K562 (cell line): ENCODE results near the gene KLHL24. TPM values are rescaled to one million over a fixed set of nuclear protein-coding genes. Genes with fewer than 3 reads are reported as not detected.

ENCODE experiments used
- CGGBP1 ChIP-seq: fragments of 250-450 bp; sonication (Bioruptor Pico); IDR thresholded peaks from 2 replicates; pipeline ENCODE4 v1.9.0; 2021; ENCODE audit warnings: mild to moderate bottlenecking
- GABPA ChIP-seq: fragments of 200-800 bp; sonication (Bioruptor generic); conservative IDR thresholded peaks from 2 replicates; pipeline ENCODE4 v1.6.1; 2016; ENCODE audit warnings: low read depth, missing genetic modification characterization, missing compliant biosample characterization
- IRF9 ChIP-seq: fragments of 450-650 bp; IDR thresholded peaks from 2 replicates; pipeline ENCODE4 v1.6.1; 2016; ENCODE audit warnings: missing biosample characterization, missing genetic modification characterization
- MGA ChIP-seq: fragments of 450-650 bp; IDR thresholded peaks from 2 replicates; pipeline ENCODE4 v1.6.1; 2016; ENCODE audit warnings: mild to moderate bottlenecking, moderate library complexity
- NBN ChIP-seq: fragments of 450-650 bp; IDR thresholded peaks from 2 replicates; pipeline ENCODE4 v1.6.1; 2016; ENCODE audit warnings: low read depth, mild to moderate bottlenecking
- ZNF133 ChIP-seq: fragments of 250-450 bp; sonication (Bioruptor Pico); IDR thresholded peaks from 2 replicates; pipeline ENCODE4 v1.4.0; 2020; ENCODE audit warnings: mild to moderate bottlenecking
- ZNF444 ChIP-seq: fragments of 250-450 bp; sonication (Bioruptor Pico); IDR thresholded peaks from 2 replicates; pipeline ENCODE4 v1.4.0; 2020; ENCODE audit warnings: mild to moderate bottlenecking, moderate library complexity
- polyA plus RNA-seq, 8 experiments: library from polyadenylated mRNA; depleted of rRNA in 4 of 8; stranded (reverse) in 5 of 8; unstranded in 3 of 8; fragments of >200 nt; fragmentation: Nextera tagmentation in 2 of 8; fragmentation: Illumina TruSeq in 1 of 8; extraction: Ambion mirVana in 2 of 8; extraction: Trizol in 1 of 8; gene quantifications; 2 replicates each; pipeline versions ENCODE4 v1.2.1 to v1.2.3, GENCODE V29; 2011 to 2014; ENCODE audit warnings: inconsistent platforms in 1 of 8, missing spikeins in 1 of 8
- total RNA-seq, 7 experiments: library from RNA; depleted of rRNA in 6 of 7; stranded (reverse); fragments of >200 nt in 6 of 7; fragmentation: Illumina TruSeq in 2 of 7; extraction: Trizol in 2 of 7; gene quantifications; 2 replicates each; pipeline versions ENCODE4 v1.2.1 to v1.2.3, GENCODE V29; 2011 to 2021; ENCODE audit warnings: low replicate concordance in 1 of 7
- TF ChIP-seq, protein P1 (sequence below), 2 experiments: fragments of 450-650 bp; IDR thresholded peaks; 2 replicates each; pipeline ENCODE4 v1.6.1; 2018; ENCODE audit warnings: mild to moderate bottlenecking in 2 of 2, low read depth in 1 of 2; ENCODE audit not compliant: partially characterized antibody in 2 of 2

The KLHL24 gene
- total and polyA plus RNA-seq, 9 of the 15 experiments (the other 6 are each of a cell fraction or from before 2014, with no cell fraction given), result 3.3 to 21.2 (median 14.2) TPM

GRCh38 chr3:183637106-183637486 lies 1.7 kb downstream of the KLHL24 start (continued):
- 0 out of 2 replicates have a peak, but pooled peaks have one; percentile 6 for TF ChIP-seq MGA
- TF ChIP-seq CGGBP1 (CRISPR knock-in tag), result no peak
- TF ChIP-seq ZNF133 (CRISPR knock-in tag), result no peak
- TF ChIP-seq NBN, result no peak
- TF ChIP-seq ZNF444 (CRISPR knock-in tag), result no peak
- TF ChIP-seq IRF9, result no peak
- TF ChIP-seq GABPA (tag), result peak; percentile 17; the same call in 1 of the 2 replicates
- TF ChIP-seq, protein P1, sequence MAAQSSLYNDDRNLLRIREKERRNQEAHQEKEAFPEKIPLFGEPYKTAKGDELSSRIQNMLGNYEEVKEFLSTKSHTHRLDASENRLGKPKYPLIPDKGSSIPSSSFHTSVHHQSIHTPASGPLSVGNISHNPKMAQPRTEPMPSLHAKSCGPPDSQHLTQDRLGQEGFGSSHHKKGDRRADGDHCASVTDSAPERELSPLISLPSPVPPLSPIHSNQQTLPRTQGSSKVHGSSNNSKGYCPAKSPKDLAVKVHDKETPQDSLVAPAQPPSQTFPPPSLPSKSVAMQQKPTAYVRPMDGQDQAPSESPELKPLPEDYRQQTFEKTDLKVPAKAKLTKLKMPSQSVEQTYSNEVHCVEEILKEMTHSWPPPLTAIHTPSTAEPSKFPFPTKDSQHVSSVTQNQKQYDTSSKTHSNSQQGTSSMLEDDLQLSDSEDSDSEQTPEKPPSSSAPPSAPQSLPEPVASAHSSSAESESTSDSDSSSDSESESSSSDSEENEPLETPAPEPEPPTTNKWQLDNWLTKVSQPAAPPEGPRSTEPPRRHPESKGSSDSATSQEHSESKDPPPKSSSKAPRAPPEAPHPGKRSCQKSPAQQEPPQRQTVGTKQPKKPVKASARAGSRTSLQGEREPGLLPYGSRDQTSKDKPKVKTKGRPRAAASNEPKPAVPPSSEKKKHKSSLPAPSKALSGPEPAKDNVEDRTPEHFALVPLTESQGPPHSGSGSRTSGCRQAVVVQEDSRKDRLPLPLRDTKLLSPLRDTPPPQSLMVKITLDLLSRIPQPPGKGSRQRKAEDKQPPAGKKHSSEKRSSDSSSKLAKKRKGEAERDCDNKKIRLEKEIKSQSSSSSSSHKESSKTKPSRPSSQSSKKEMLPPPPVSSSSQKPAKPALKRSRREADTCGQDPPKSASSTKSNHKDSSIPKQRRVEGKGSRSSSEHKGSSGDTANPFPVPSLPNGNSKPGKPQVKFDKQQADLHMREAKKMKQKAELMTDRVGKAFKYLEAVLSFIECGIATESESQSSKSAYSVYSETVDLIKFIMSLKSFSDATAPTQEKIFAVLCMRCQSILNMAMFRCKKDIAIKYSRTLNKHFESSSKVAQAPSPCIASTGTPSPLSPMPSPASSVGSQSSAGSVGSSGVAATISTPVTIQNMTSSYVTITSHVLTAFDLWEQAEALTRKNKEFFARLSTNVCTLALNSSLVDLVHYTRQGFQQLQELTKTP (IDR thresholded peaks at IDR 0.05; ENCODE audit: low read depth in 1 of 2, partially characterized antibody in 2 of 2), result no peak
